Neural progenitor cell (in vitro differentiated cells): ENCODE measurements around the gene POP5. TPM values are rescaled to one million over a fixed set of nuclear protein-coding genes. Genes with fewer than 3 reads are reported as not detected.

Experiments used
- DNase-seq: peaks from one replicate; pipeline ENCODE4 v3.0.0-alpha.2; 2016; ENCODE audit warnings: low spot score
- H2AFZ ChIP-seq: fragments of 200-600 bp; sonication (generic); replicated peaks from 2 replicates; pipeline ENCODE4 v1.6.1; 2016; ENCODE audit warnings: antibody characterized with exemption
- H3F3A ChIP-seq: fragments of 200-600 bp; sonication (generic); 2 replicates; pipeline ENCODE4 v1.6.1; 2016; ENCODE audit warnings: antibody characterized with exemption, low read depth
- H3K27ac ChIP-seq: fragments of 200-600 bp; sonication (generic); 2 replicates; pipeline ENCODE4 v1.5.1; 2016; ENCODE audit warnings: mild to moderate bottlenecking
- H3K27me3 ChIP-seq: fragments of 200-600 bp; sonication (generic); 2 replicates; pipeline ENCODE4 v1.6.1; 2016; ENCODE audit warnings: mild to moderate bottlenecking, moderate library complexity
- H3K36me3 ChIP-seq: fragments of 200-600 bp; sonication (generic); 2 replicates; pipeline ENCODE4 v1.5.1; 2016
- H3K4me1 ChIP-seq: fragments of 200-600 bp; sonication (generic); 2 replicates; pipeline ENCODE4 v1.6.1; 2016; ENCODE audit warnings: mixed run types
- H3K4me2 ChIP-seq: fragments of 200-600 bp; sonication (generic); 2 replicates; pipeline ENCODE4 v1.6.1; 2016
- H3K4me3 ChIP-seq: fragments of 200-600 bp; sonication (generic); 2 replicates; pipeline ENCODE4 v1.5.1; 2016
- H3K79me2 ChIP-seq: fragments of 200-600 bp; sonication (generic); 2 replicates; pipeline ENCODE4 v1.6.1; 2016; ENCODE audit warnings: low read depth
- H3K9ac ChIP-seq: fragments of 200-600 bp; sonication (generic); 2 replicates; pipeline ENCODE4 v1.6.1; 2016
- H3K9me3 ChIP-seq: fragments of 200-600 bp; sonication (generic); 2 replicates; pipeline ENCODE4 v1.5.1; 2016; ENCODE audit warnings: low read depth
- H4K20me1 ChIP-seq: fragments of 200-600 bp; sonication (generic); 2 replicates; pipeline ENCODE4 v1.6.1; 2016; ENCODE audit warnings: low read depth
- H3K27ac Mint-ChIP-seq: 3 replicates; pipeline ENCODE4 v1.8.0; 2021; ENCODE audit warnings: mixed read lengths
- H3K27me3 Mint-ChIP-seq: 2 replicates; pipeline ENCODE4 v1.8.0; 2022; ENCODE audit warnings: low read depth, mild to moderate bottlenecking, inconsistent platforms, moderate library complexity, mixed read lengths; ENCODE audit not compliant: insufficient read depth
- H3K36me3 Mint-ChIP-seq: 3 replicates; pipeline ENCODE4 v1.8.0; 2021; ENCODE audit warnings: mixed read lengths
- H3K4me1 Mint-ChIP-seq: 3 replicates; pipeline ENCODE4 v1.8.0; 2021; ENCODE audit warnings: mixed read lengths
- H3K4me3 Mint-ChIP-seq: 3 replicates; pipeline ENCODE4 v1.8.0; 2021; ENCODE audit warnings: mild to moderate bottlenecking, moderate library complexity, mixed read lengths
- H3K9me3 Mint-ChIP-seq: 3 replicates; pipeline ENCODE4 v1.8.0; 2020; ENCODE audit warnings: mixed read lengths
- CTCF ChIP-seq: fragments of 200-600 bp; sonication (generic); IDR thresholded peaks from 2 replicates; pipeline ENCODE4 v1.5.1; 2017; ENCODE audit warnings: antibody characterized with exemption, mild to moderate bottlenecking
- EZH2 ChIP-seq: fragments of 200-600 bp; sonication (generic); IDR thresholded peaks from 2 replicates; pipeline ENCODE4 v1.6.1; 2017; ENCODE audit warnings: antibody characterized with exemption, mild to moderate bottlenecking, moderate library complexity
- EZH2phosphoT487 ChIP-seq: fragments of 200-600 bp; sonication (generic); IDR thresholded peaks from 2 replicates; pipeline ENCODE4 v1.6.1; 2017; ENCODE audit warnings: antibody characterized with exemption
- total RNA-seq: library from RNA; depleted of rRNA; stranded (reverse); fragments of >200 nt; gene quantifications from 2 replicates; pipeline ENCODE4 v1.2.3, GENCODE V29; 2015; ENCODE audit warnings: low replicate concordance

Gene POP5
- total RNA-seq, 1 donor from 2014 or later = 42.7 TPM

GRCh38 chr12:120538281-120539156 is 42.7 kb downstream of the POP5 start:
- Histone ChIP-seq H3K4me1 (peaks cover 27% of the 10 kb centered on the region), H3K4me3 (no peak overlapping the region), H3K4me2 (no peak overlapping the region), H2AFZ (no peak overlapping the region), H3K36me3 (no peaks in the 10 kb centered on the region), H3K27ac (no peak overlapping the region), H3K9ac (peak overlapping the region; percentile 33), H3K79me2 (peaks cover 94% of the 10 kb centered on the region), H4K20me1 (peaks cover 66% of the 10 kb centered on the region), H3K9me3 (no peaks in the 10 kb centered on the region), H3F3A (no peaks in the 10 kb centered on the region), H3K27me3 (no peaks in the 10 kb centered on the region)
- Mint-ChIP-seq H3K4me1 (peaks cover 26% of the 10 kb centered on the region), H3K4me3 (no peak overlapping the region), H3K36me3 (peaks cover 21% of the 10 kb centered on the region), H3K27me3 (peaks cover 2% of the 10 kb centered on the region), H3K27ac (no peak overlapping the region), H3K9me3 (no peaks in the 10 kb centered on the region)
- TF ChIP-seq CTCF (no peak), EZH2 (no peak), EZH2phosphoT487 (no peak)
- no peak for DNase-seq

GRCh38 chr12:120537856-120538220 is 43.4 kb downstream of the POP5 start:
- no peak for DNase-seq
- H3K36me3 ChIP-seq = no peaks in the 10 kb centered on the region
- H3K4me3 ChIP-seq = no peak overlapping the region
- Mint-ChIP-seq H3K27ac (no peak overlapping the region), H3K4me3 (no peak overlapping the region), H3K36me3 (peaks cover 19% of the 10 kb centered on the region), H3K9me3 (no peaks in the 10 kb centered on the region), H3K27me3 (peaks cover 2% of the 10 kb centered on the region), H3K4me1 (peaks cover 26% of the 10 kb centered on the region)
- H3K79me2 ChIP-seq = peaks cover 87% of the 10 kb centered on the region
- no peaks in the 10 kb centered on the region for H3K9me3 ChIP-seq
- H3K4me1 ChIP-seq = peaks cover 27% of the 10 kb centered on the region
- peaks cover 62% of the 10 kb centered on the region for H4K20me1 ChIP-seq
- H3F3A ChIP-seq = no peaks in the 10 kb centered on the region
- peak overlapping the region; percentile 21 for H3K4me2 ChIP-seq
- TF ChIP-seq CTCF = no peak
- TF ChIP-seq EZH2phosphoT487 = no peak
- no peak for TF ChIP-seq EZH2
- H3K27ac ChIP-seq = no peak overlapping the region
- H3K9ac ChIP-seq = no peak overlapping the region
- no peak overlapping the region for H2AFZ ChIP-seq
- no peaks in the 10 kb centered on the region for H3K27me3 ChIP-seq

GRCh38 chr12:120536064-120536791 is 45.0 kb downstream of the POP5 start:
- no peak for DNase-seq
- Histone ChIP-seq H3K27ac (no peak overlapping the region), H2AFZ (no peak overlapping the region), H4K20me1 (peaks cover 54% of the 10 kb centered on the region), H3K27me3 (no peaks in the 10 kb centered on the region), H3K4me2 (peak overlapping the region; percentile 85), H3F3A (peaks cover 4% of the 10 kb centered on the region), H3K4me1 (peaks cover 27% of the 10 kb centered on the region), H3K79me2 (peaks cover 71% of the 10 kb centered on the region), H3K4me3 (peak overlapping the region; percentile 99), H3K36me3 (no peaks in the 10 kb centered on the region), H3K9ac (peak overlapping the region; percentile 95), H3K9me3 (no peaks in the 10 kb centered on the region)
- Mint-ChIP-seq H3K27me3 (peaks cover 6% of the 10 kb centered on the region), H3K9me3 (no peaks in the 10 kb centered on the region), H3K27ac (no peak overlapping the region), H3K36me3 (peaks cover 14% of the 10 kb centered on the region), H3K4me3 (peak overlapping the region; percentile 96), H3K4me1 (peaks cover 26% of the 10 kb centered on the region)
- no peak for TF ChIP-seq CTCF
- TF ChIP-seq EZH2phosphoT487 = no peak
- TF ChIP-seq EZH2 = no peak
